Measurements from ENCODE around the gene RCCD1.
"Not testable (repeated sequence)": the region's sequence is repeated elsewhere in the genome, so short reads cannot be mapped to it uniquely, and the experiment has no call there.

Gene RCCD1

DNA sequence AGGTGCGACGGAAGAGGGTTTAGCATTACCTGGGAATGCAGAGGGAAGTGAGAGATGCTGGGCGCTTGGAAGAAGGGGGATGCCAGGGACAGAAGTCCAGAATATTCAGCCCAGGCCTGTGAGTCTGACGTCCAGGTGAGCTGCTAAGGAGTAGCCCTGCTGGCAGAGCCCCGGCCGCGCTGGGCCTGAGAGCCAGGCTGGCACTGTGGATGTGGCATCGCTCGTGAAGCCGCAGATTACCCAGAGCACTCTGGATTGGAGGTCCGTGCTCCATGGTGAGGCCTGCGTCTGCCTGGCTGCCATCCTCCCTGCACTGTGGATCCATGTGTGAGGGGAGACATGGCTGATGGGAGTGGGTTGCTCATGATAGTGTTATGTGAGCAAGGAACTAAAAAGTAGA lies 37.1 kb upstream of the RCCD1 start:
- no peak for DNase-seq

DNA sequence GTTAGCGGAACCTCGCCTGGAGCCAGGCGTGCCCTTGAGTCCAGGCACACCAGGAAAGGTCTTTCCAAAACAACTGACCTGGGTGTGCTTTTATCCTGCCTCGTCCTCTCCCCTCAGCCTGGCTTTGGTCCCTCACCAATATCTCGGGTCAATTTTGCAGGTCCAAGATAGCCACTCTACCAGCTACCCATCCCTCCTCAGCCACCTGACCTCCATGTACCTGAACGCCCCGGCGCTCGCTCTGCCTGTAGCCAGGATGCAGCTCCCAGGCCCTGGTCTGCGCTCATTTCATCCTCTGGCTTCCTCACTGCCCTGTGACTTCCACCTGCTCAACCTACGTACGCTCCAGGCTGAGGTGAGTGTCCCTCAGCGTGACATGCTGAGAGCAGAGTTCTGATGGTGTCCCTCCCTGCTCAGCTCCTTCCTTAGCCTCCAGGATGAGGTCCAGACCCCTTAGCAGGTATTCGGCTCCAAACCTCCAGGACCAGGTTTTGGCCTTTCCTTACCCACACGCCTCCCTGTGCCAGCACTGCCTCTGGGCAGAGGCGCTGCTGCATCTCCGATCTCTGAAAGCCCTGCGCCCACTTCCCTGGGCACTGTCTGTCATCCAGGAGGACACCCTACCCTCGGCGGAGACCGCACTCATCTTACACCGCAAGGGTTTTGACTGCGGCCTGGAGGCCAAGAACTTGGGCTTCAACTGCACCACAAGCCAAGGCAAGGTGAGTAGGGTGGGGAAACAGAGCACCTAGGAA lies 36.5 kb upstream of the RCCD1 start:
- no peak for DNase-seq

DNA sequence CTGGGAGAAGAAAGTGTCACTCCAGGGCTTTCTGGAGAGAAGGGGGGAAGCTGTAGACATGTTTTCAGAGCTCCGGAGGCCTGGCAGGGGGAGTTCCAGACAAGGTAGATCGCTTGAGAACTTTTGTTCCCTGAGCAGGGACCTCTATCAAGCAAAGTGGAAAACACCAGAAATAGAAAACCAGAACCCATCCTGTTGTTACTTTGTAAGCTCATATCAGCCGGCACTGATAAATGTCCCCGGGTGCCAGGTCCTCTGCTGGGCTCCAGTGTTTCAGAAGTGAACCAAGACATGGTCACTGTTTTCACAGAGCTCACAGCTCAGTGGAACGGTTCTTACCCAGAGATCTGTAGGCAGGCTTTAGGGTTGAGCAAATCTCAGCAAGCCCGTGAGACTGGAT lies 35.8 kb upstream of the RCCD1 start:
- no peak for DNase-seq

DNA sequence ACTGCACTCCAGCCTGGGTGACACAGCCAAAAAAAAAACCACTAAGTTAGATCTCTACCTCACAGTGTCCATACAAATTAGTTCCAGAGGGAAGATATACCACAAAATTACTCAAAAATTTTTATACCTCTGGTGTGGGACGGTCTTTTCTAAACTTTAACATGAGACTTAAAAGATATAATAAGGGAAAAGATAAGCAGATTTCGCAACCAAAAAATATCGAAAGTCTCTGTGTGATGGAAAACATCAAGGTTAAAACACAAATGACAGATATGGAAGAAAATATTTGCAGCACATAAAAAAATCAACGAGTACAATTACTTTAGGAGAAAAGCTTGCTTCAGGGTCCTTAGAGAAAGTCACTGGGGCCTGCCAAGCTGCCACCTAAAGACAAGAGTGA lies 32.8 kb upstream of the RCCD1 start:
- DNase-seq: no peak

DNA sequence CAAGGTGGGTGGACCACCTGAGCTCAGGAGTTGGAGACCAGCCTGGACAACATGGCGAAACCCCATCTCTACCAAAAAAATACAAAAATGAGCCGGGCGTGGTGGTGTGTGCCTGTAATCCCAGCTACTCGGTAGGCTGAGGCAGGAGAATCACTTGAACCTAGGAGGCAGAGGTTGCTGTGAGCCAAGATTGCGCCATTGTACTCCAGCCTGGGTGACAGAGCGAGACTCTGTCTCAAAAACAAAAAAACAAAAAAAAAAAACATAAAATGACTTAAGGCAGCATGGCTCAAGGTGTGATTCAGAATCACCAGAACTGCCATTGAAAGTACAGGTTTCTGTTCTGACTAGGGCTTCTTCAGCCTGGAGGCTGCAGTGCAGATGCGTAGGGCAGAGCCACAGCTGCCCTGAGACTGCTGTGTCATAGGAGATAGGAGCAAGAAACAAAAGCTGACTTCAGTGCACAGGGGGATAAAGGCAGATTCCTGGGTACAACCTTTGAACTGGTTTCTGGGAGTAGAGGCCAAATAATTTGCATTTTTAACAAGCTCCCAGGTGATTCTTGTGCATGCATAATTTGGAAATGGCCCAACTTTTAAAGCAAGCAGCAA lies 31.9 kb upstream of the RCCD1 start:
- not testable (repeated sequence) for DNase-seq

DNA sequence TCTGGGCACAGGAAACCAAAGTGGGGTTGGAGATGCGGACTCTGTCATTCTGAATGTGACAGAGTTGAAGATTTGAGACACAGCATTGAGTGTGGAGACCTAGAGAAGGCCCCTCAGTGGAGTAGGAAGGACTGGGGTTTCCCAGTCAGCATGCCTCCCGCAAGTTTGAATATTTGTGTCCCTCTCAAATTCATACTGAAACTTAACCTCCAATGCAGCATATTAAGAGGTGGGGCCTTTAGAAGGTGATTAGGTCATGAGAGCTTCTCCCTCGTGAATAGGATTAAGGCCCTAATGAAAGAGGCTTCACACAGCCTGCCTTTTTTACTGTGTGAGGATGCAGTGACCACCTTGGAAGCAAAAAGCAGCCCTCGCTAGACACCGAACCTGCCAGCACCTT lies 30.3 kb upstream of the RCCD1 start:
- no peak for DNase-seq

DNA sequence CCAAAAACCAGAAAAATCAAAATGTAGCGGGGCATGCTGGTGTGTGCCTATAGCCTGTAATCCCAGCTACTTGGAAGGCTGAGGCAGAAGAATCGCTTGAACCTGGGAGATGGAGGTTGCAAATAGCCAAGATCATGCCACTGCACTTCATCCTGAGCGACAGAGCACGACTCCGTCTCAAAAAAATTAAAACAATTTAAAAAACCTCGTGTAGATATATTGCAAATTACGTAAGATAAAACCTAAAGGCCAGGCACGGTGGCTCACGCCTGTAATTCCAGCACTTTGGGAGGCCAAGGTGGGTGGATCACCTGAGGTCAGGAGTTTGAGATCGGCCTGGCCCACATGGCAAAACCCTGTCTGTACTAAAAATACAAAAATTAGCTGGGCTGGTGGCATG lies 27.9 kb upstream of the RCCD1 start:
- not testable (repeated sequence) for DNase-seq

DNA sequence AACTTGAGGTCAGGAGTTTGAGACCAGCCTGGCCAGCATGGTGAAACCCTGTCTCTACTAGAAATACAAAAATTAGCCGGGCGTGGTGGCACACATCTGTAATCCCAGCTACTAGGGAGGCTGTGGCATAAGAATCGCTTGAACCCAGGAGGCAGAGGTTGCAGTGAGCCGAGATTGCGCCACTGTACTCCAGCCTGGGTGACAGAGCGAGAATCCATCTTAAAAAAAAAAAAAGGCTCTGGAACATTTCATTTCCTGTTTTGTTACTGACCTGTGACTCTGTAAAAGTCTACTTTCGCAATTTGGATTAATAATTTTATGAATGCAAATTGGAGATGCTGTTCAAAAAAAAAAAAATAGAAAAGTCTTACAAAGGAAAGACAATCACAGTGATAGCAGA lies 26.6 kb upstream of the RCCD1 start:
- not testable (repeated sequence) for DNase-seq

DNA sequence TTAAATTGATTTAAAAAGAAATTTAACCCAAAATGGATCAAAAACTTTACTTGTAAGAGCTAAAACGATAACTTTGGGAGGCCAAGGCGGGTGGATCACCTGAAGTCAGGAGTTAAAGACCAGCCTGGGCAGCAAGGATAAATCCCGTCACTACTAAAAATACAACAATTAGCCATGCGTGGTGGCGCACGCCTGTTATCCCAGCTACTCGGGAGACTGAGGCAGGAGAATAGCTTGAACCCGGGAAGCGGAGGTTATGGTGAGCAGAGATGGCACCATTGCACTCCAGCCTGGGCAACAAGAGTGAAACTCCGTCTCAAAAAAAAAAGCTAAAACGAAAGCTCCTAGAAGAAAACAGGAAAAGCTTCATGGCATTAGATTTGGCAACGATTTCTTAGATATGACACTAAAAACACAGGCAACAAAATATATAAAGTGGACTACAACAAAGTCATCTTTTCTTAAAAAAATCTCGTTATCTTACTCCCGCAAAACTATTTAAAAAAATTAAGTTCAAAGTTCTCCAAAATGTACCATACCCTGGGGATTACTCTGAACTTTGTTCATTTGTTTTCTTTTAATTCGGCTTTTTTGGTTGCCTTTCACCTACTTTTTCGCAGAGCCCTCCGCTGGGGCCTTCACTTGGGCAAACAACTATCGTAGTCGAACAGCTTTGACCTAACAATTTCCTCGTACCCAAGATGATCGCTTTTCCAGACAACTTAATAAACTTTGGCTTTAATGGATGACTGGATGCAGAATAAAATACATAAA lies 25.3 kb upstream of the RCCD1 start:
- DNase-seq: no peak

DNA sequence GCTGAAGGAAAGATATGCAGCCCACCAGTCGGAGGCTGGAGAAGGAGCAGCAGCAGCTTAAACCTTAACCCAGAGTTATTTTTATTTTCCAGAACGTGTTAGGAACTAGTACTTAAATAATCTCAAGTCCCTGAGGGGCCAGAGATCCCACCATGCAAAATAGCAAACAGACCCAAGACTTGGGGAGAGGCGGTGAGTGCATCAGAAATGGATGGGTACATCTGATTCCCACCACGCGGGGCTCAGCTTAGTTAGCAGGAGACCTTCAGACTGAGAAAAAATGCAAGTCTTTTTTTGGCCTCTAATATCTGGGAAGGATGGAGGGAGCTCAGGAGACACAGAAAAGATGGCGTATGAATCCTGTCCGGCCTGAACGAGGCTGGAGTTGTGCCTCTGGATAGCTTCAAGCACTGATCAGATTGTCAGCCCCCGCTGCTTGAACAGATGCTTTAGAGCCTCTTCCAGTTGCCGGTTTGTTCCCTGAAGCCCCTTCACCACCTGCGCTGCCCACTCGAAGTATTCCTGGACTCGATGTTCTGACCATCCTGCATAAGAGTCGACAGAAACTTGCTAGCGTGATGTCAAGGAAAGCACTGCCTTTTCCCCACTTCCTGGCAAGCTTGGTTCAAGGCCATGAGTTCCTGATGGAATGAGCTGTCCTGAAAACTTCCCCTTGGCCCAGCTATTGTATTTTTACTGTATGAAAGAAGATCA lies 23.7 kb upstream of the RCCD1 start:
- DNase-seq: no peak

DNA sequence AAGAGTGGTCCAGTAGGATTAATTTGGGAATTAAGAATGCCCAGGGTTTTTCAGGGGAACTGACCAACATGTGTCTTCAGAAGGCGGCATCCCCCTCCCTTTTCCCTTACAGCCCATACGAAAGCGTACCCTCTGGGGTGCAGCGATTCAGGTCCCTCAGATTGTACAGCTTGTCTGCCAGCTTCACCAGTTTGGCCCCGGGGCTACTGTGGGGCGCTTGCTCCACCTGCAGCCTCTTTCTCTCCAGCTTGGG lies 23.2 kb upstream of the RCCD1 start:
- no peak for DNase-seq

DNA sequence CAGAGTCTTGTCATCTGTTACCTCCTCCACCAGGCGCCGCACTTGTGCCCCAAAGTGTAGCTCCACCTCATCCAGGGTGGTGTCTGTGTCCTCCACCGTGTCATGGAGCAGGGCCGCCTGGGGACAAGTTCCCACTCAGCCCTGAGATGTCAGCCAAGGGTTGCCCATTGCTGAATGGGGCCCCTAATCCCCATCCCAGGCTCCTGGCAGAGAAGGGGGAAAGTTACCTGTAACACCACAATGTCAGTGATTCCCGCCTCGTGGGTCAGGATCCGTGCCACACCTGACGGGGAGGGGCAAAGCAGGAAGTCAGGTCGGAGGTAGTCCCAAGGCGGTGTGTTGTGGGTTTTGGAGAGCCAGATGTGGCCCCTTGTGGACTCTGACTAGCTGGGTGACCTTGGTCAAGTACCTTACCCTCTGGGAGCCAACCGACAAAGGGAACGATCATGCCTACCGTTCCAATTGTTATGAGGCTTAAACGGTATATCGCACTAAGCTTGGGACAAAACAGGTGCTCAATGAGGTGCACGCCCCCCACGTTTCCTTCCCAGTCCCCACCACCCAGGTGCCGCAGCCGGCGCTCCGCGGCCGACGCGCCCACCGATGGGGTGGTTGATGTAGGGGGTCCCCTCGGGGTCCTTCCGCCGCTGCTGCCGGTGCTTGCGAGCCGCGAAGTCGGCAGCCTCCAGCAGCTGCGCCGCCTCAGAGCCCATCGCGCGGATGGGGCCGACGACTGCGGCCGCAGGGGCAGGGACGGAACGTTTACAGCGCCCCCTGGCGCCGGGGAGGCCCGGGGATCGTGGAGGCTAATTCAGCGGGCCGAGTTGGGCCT lies 22.6 kb upstream of the RCCD1 start, which contains the start of gene HDDC3:
HDDC3 (minus strand) TSS at position 722 of the 832 bp plus-strand sequence; CDS start at position 713, 9 bp downstream.
- peak in 54 of 56 donors; percentile 32 to 93 (median 72) for DNase-seq

DNA sequence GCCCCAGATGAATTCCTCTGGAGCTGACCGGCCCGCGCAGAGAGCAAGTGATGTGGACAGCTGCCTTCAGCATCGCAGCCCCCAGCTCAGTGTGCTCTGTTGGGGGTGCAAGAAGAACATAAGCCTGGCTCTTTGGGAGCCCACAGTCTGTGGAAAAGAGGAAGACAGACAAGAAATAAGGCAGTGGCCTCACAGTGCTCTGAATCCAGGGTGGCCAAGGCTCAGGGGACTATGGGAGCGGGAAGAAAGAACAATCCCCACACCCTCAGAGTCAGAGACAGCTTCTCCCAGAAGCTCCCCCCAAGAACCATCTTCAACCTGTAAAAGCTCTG lies 22.1 kb upstream of the RCCD1 start:
- no peak for DNase-seq

DNA sequence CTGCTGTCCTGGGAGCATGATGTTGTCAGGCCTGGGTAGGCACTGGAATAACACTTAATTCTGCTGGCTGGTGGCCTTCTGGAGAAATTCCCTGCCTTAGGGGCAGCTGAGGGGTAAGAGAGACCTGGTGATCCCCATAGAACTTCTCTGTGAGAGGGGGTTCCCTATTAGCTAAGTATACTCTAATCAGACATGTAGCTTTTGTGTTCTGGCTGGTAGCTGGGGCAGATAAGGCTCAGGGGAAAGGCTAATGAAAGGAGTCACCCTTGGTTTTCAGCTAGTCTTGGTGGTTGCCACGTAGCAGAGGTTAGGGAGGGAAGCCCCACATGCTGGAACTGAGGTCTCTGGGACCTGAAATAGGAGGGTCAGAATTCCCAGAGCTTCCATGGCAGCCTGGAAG lies 21.4 kb upstream of the RCCD1 start:
- DNase-seq: no peak

DNA sequence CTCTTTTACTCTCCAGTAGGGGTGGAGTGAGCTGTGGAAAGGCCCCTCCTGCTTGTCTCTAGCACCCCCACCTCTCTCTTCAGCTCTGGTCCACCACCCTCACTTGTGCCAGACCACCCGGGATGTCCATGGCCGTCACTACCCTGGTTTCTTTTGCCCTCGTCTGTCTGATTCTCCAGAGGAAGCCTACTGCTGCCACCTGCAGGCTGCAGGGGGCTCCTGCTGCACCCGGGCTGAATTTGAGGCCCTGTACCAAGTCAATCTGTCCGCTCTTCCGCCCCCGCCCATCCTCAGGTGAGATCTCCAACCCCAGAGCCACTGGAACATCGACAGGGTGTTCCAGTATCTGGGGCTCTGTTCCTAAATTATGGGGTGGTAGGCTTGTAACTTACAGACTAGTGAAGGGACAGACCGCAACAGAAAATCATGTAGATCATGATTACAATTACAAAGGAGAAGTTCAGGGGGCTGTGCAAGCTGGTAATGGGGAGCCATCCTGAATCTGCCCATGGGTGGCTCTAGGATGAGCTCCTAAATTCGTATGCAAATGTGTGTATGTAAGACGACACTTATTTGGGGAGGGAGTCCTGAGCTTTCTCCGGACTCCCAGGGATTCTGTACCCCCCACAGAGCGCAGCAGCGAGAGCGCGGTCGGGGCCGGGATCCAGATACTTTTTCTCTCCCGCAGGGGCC lies 20.3 kb upstream of the RCCD1 start:
- peak; percentile 18 to 90 (median 73) for DNase-seq

DNA sequence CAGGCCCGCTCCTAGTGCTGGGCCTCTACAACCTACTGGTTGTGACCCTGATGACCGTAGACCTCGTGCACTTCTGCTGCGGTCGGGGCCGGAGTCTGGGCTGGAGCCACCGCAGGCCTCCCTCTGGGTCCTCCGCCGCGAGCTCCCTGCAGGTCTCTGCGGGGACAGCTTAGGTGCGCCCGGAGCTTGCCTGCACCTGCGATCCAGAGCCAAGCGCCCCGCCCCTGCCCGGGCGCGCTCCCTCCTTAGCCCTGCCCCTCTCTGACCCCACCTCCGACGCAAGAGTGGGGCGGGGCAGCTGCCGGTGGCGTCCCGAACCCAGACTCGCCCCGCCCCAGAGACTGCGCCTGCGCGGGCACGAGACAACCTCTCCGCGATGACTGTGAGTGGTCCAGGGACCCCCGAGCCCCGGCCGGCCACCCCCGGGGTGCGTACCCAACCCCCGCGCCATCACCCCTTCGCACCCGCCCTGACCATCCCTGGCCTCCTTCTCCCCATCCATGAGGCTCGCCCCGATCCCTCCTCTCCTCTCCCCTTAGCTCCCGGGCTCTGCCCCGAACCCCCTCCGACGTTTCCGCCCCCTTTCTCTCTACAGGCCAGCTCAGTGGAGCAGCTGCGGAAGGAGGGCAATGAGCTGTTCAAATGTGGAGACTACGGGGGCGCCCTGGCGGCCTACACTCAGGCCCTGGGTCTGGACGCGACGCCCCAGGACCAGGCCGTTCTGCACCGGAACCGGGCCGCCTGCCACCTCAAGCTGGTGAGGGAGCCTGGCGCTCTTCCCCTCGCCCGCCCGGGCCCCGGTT lies 19.5 kb upstream of the RCCD1 start, which contains the start of gene UNC45A:
UNC45A (plus strand) TSS at position 337 of the 803 bp plus-strand sequence; CDS start at position 377, 40 bp downstream.
- DNase-seq: peak; percentile 51 to 95 (median 84)

DNA sequence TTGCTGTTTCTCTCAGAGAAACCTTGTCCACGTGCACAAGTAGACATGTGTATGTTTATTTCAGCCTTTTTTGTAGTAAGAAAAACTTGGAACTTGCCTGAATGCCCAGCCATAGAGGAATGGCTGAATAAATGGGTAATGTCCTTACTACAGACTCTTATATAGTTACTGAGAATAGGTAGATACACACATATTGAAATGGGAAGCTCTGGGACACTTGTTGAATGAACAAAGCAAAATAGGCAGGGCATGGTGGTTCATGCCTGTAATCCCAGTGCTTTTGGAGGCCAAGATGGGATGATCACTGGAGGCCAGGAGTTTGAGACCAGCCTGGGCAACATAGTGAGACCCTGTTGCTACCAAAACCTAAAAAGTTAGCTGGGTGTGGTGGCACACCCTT lies 17.9 kb upstream of the RCCD1 start:
- no peak for DNase-seq

DNA sequence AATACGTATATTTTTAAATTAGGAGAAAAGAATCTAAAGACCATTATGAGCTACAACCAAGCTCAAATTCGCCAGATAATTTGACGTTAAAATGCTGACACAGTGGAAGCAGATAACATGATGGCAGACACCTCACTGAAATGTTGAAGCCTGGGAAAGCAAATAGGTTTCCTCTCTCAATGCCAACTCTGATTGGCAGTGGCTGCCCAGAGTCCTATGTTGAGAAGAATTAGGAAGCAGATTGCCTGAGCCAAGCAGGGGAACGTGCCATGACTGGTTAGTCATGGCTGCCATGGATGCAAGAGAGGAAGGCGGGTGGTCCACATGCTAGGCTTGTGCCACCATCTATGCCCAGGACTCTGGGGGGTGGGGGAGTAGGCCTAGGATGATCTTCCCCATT lies 16.4 kb upstream of the RCCD1 start:
- DNase-seq: no peak

DNA sequence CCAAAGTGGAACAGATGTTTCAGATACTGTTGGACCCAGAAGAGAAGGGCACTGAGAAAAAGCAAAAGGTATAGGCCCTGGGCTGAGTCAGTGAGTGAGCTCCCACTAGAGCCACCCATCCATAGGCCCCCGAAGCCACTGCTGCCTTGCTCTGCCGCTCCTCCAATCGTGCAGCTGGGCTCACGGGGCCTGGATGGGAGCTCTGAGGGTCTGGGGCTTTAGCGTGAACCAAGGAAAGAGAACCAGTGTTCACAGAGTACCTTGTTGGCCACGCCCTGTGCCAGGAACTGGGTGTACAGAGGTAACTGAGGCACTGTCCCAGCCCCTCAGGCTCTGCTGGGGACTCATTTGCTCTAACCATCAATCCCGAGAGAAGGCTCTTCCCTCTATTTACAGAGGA lies 14.9 kb upstream of the RCCD1 start:
- no peak for DNase-seq

DNA sequence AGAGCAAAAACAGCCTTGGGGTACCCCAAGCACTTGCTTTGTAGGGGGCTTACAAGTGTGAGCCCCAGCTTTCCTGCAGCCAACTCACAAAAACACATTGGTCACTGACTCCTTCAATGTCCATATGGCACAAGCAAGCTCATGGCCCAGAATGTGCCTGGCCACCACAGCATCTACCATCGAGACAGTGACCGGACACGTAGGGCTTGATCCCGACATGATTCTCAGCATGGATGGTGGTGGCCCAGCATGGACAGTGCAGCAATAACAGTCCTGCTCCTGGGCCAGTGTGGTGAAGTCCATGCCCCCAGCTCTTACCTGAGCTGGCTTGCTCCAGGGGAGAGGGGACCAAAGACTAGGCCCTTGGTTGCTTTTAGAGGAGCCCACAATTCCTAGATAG lies 13.6 kb upstream of the RCCD1 start:
- no peak for DNase-seq
